Mesenchymal stem cell (in vitro differentiated cells and primary cell): ENCODE data around the gene DISC1.
A peak's percentile ranks its signal among the peaks of the same experiment; 100 is the strongest.

Experiments used
- DNase-seq: peaks from one replicate; pipeline ENCODE4 v3.0.0-alpha.2; 2013
- H2AFZ ChIP-seq: one replicate; pipeline ENCODE4 v1.6.1; 2013; ENCODE audit warnings: low read depth, mild to moderate bottlenecking, control low read depth, inconsistent platforms, low read length, moderate library complexity
- H2AK5ac ChIP-seq: 2 replicates; pipeline ENCODE4 v1.6.1; 2013; ENCODE audit warnings: low read length, moderate library complexity, mild to moderate bottlenecking, inconsistent platforms; ENCODE audit not compliant: severe bottlenecking
- H2BK120ac ChIP-seq: one replicate; pipeline ENCODE4 v1.6.1; 2013; ENCODE audit warnings: low read depth, mild to moderate bottlenecking, inconsistent platforms, low read length, moderate library complexity
- H2BK12ac ChIP-seq, 2 experiments: one replicate each; pipeline ENCODE4 v1.6.1; 2013; ENCODE audit warnings: inconsistent platforms in 2 of 2, low read length in 2 of 2, mild to moderate bottlenecking in 2 of 2, moderate library complexity in 2 of 2, control low read depth in 1 of 2
- H2BK15ac ChIP-seq: one replicate; pipeline ENCODE4 v1.6.1; 2013; ENCODE audit warnings: mild to moderate bottlenecking, low read depth, inconsistent platforms; ENCODE audit not compliant: poor library complexity, severe bottlenecking
- H2BK5ac ChIP-seq: 2 replicates; pipeline ENCODE4 v1.6.1; 2013; ENCODE audit warnings: low read depth, mild to moderate bottlenecking, low read length, control low read depth, inconsistent platforms; ENCODE audit not compliant: poor library complexity, severe bottlenecking
- H3K14ac ChIP-seq, 2 experiments: one replicate each; pipeline ENCODE4 v1.6.1; 2013; ENCODE audit warnings: inconsistent platforms in 2 of 2, low read length in 2 of 2, control low read depth in 1 of 2, mild to moderate bottlenecking in 1 of 2, moderate library complexity in 1 of 2
- H3K18ac ChIP-seq, 2 experiments: one replicate each; pipeline ENCODE4 v1.6.1; 2013; ENCODE audit warnings: inconsistent platforms in 2 of 2, low read length in 2 of 2, control low read depth in 1 of 2, low read depth in 1 of 2, mild to moderate bottlenecking in 1 of 2
- H3K23ac ChIP-seq, 2 experiments: one replicate each; pipeline ENCODE4 v1.6.1; 2013; ENCODE audit warnings: inconsistent platforms in 2 of 2, low read length in 2 of 2, mild to moderate bottlenecking in 2 of 2, moderate library complexity in 2 of 2, control low read depth in 1 of 2
- H3K27ac ChIP-seq: 2 replicates; pipeline ENCODE4 v1.5.1; 2013; ENCODE audit warnings: mild to moderate bottlenecking, moderate library complexity, low read length, control low read depth, inconsistent platforms; ENCODE audit not compliant: poor library complexity, severe bottlenecking
- H3K27me3 ChIP-seq, 2 experiments: 2 replicates each; pipeline versions ENCODE4 v1.6.1 to v1.7.0; 2013; ENCODE audit warnings: low read length in 2 of 2, mild to moderate bottlenecking in 2 of 2, moderate library complexity in 2 of 2, control low read depth in 1 of 2, inconsistent platforms in 1 of 2; ENCODE audit not compliant: control insufficient read depth in 1 of 2, insufficient read depth in 1 of 2
- H3K36me3 ChIP-seq, 2 experiments: 2 replicates each; pipeline versions ENCODE4 v1.6.1 to v1.7.0; 2013; ENCODE audit warnings: low read length in 2 of 2, control low read depth in 1 of 2, inconsistent platforms in 1 of 2, low read depth in 1 of 2, mild to moderate bottlenecking in 1 of 2; ENCODE audit not compliant: insufficient read depth in 2 of 2, control insufficient read depth in 1 of 2
- H3K4ac ChIP-seq, 2 experiments: one replicate each; pipeline ENCODE4 v1.6.1; 2013; ENCODE audit warnings: inconsistent platforms in 2 of 2, low read length in 2 of 2, mild to moderate bottlenecking in 2 of 2, moderate library complexity in 2 of 2, control low read depth in 1 of 2, low read depth in 1 of 2
- H3K4me1 ChIP-seq: 2 replicates; pipeline ENCODE4 v1.6.1; 2013; ENCODE audit warnings: low read depth, low read length, control low read depth; ENCODE audit not compliant: control insufficient read depth, insufficient read depth
- H3K4me2 ChIP-seq: 2 replicates; pipeline ENCODE4 v1.6.1; 2013; ENCODE audit warnings: low read length, mild to moderate bottlenecking, inconsistent platforms; ENCODE audit not compliant: poor library complexity, severe bottlenecking
- H3K4me3 ChIP-seq, 2 experiments: 2 replicates each; pipeline versions ENCODE4 v1.5.1 to v1.7.0; 2013; ENCODE audit warnings: low read length in 2 of 2, mild to moderate bottlenecking in 2 of 2, control low read depth in 1 of 2, low read depth in 1 of 2; ENCODE audit not compliant: insufficient read depth in 1 of 2
- H3K79me1 ChIP-seq: replicated peaks from 2 replicates; pipeline ENCODE4 v1.6.1; 2013; ENCODE audit warnings: mild to moderate bottlenecking, control low read depth, low read length, inconsistent platforms; ENCODE audit not compliant: poor library complexity, severe bottlenecking
- H3K9ac ChIP-seq: 2 replicates; pipeline ENCODE4 v1.7.0; 2013; ENCODE audit warnings: mild to moderate bottlenecking, low read length, moderate library complexity
- H3K9me3 ChIP-seq: 2 replicates; pipeline ENCODE4 v1.7.0; 2013; ENCODE audit warnings: mild to moderate bottlenecking, low read length; ENCODE audit not compliant: control insufficient read depth
- H4K8ac ChIP-seq: one replicate; pipeline ENCODE4 v1.6.1; 2013; ENCODE audit warnings: inconsistent platforms, mild to moderate bottlenecking, low read length, moderate library complexity
- H4K91ac ChIP-seq: one replicate; pipeline ENCODE4 v1.6.1; 2013; ENCODE audit warnings: mild to moderate bottlenecking, low read length, inconsistent platforms
- WGBS: methylation state at CpG from one replicate; pipeline ENCODE4 v1.1.7; 2013; ENCODE audit warnings: mixed read lengths; 5-methylcytosine and 5-hydroxymethylcytosine counted together

Gene DISC1

GRCh38 chr1:231679109-231679508 is 52.5 kb downstream of the DISC1 start:
- WGBS, result 85% methylated on average over 2 of the region's 2 CpGs
- H2BK15ac ChIP-seq, result peak overlapping the region; percentile 60
- peak overlapping the region; percentile 22 for H4K91ac ChIP-seq
- H2BK12ac ChIP-seq, result peak overlapping the region; percentile 2 to 51
- H2AK5ac ChIP-seq, result no peak overlapping the region
- DNase-seq, result peak; percentile 48
- H3K79me1 ChIP-seq, result peaks cover 34% of the 10 kb centered on the region
- H3K27me3 ChIP-seq, result no peaks in the 10 kb centered on the region
- peak overlapping the region; percentile 75 to 95 for H3K4ac ChIP-seq
- no peaks in the 10 kb centered on the region for H3K9me3 ChIP-seq
- H3K23ac ChIP-seq, result no peak overlapping the region
- peak overlapping the region; percentile 56 to 88 for H3K18ac ChIP-seq
- no peak overlapping the region for H3K14ac ChIP-seq
- no peak overlapping the region for H2BK120ac ChIP-seq
- H3K36me3 ChIP-seq, result no peaks in the 10 kb centered on the region
- no peak overlapping the region for H3K4me2 ChIP-seq
- no peak overlapping the region for H3K4me3 ChIP-seq
- H3K27ac ChIP-seq, result no peak overlapping the region
- H2AFZ ChIP-seq, result no peak overlapping the region
- H4K8ac ChIP-seq, result peak overlapping the region; percentile 62
- no peak overlapping the region for H2BK5ac ChIP-seq
- peaks cover 13% of the 10 kb centered on the region for H3K4me1 ChIP-seq
- no peak overlapping the region for H3K9ac ChIP-seq

DNA sequence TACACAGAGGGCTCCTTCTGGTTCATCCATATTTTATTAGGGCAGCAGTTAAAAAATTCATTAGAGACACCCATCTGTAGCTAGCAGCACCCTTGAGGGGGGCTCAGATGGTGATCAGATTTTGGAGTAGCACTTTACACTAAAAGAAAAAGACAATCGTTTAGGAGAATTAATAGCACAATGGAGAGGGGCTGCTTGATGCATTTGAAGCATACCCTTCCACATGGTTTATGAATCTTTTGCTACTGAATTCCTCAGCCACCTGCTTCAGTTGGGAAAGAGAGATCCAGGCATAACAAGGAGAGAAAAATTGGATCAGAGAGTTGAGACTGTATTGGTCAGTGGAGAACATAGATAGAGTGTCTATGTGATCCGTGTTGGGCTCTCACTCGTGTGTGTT is 54.4 kb downstream of the DISC1 start:
- Histone ChIP-seq H3K9ac (no peak overlapping the region), H4K91ac (no peak overlapping the region), H2BK5ac (no peak overlapping the region), H2BK12ac (peak overlapping the region; percentile 24 to 28), H3K4me2 (no peak overlapping the region), H3K4me1 (peaks cover 17% of the 10 kb centered on the region), H3K27ac (no peak overlapping the region), H3K4ac (no peak overlapping the region), H3K4me3 (no peak overlapping the region), H2BK15ac (no peak overlapping the region), H3K27me3 (no peaks in the 10 kb centered on the region), H3K36me3 (peaks cover 0 to 2% of the 10 kb centered on the region in 2 experiments), H2BK120ac (no peak overlapping the region), H4K8ac (no peak overlapping the region), H2AFZ (no peak overlapping the region), H3K79me1 (peaks cover 25% of the 10 kb centered on the region), H3K23ac (no peak overlapping the region), H3K14ac (no peak overlapping the region), H3K18ac (peak overlapping the region in 1 of 2 experiments; percentile 2), H3K9me3 (no peaks in the 10 kb centered on the region), H2AK5ac (no peak overlapping the region)
- no peak for DNase-seq
- WGBS, result 93% methylated on average over 3 of the region's 3 CpGs

DNA sequence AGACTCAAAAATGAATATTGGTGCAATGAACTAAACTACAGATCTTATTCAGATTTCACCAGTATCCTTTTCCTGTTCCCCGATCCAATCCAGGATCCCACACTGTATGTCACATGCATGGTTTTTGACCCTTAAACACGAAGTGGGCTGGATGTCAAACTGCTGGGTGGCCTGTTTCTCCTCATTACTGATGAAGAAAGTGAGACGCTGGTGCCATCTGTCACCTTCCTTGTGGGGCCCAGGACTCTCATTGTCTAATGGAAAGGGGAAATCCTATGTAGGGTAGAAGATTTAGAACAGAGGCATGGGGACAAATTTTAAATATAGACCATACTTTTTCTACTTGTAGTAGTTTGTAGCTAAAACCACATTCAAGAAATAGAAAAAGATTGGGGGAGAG is 56.2 kb downstream of the DISC1 start:
- no peak for DNase-seq
- no peak overlapping the region for H3K9ac ChIP-seq
- H4K8ac ChIP-seq, result no peak overlapping the region
- H2BK5ac ChIP-seq, result no peak overlapping the region
- no peak overlapping the region for H2AK5ac ChIP-seq
- H4K91ac ChIP-seq, result peak overlapping the region; percentile 36
- peak overlapping the region in 1 of 2 experiments; percentile 10 for H2BK12ac ChIP-seq
- 48% methylated on average over 3 of the region's 3 CpGs for WGBS
- no peaks in the 10 kb centered on the region for H3K27me3 ChIP-seq
- no peak overlapping the region for H2BK120ac ChIP-seq
- H3K79me1 ChIP-seq, result peaks cover 31% of the 10 kb centered on the region
- no peak overlapping the region for H2BK15ac ChIP-seq
- no peak overlapping the region for H3K4me2 ChIP-seq
- no peak overlapping the region for H3K27ac ChIP-seq
- peaks cover 13% of the 10 kb centered on the region for H3K4me1 ChIP-seq
- H3K9me3 ChIP-seq, result no peaks in the 10 kb centered on the region
- H2AFZ ChIP-seq, result no peak overlapping the region
- no peak overlapping the region for H3K14ac ChIP-seq
- H3K4ac ChIP-seq, result no peak overlapping the region
- no peak overlapping the region for H3K4me3 ChIP-seq
- H3K23ac ChIP-seq, result no peak overlapping the region
- H3K18ac ChIP-seq, result no peak overlapping the region
- H3K36me3 ChIP-seq, result peaks cover 0 to 7% of the 10 kb centered on the region in 2 experiments

GRCh38 chr1:231683439-231684165 is 57.0 kb downstream of the DISC1 start:
- H3K36me3 ChIP-seq, result peaks cover 0 to 7% of the 10 kb centered on the region in 2 experiments
- peak overlapping the region; percentile 14 for H2AK5ac ChIP-seq
- peaks cover 10% of the 10 kb centered on the region for H3K4me1 ChIP-seq
- H3K9ac ChIP-seq, result no peak overlapping the region
- peak overlapping the region; percentile 10 to 42 for H3K4ac ChIP-seq
- H2BK120ac ChIP-seq, result peak overlapping the region; percentile 37
- H3K79me1 ChIP-seq, result peaks cover 31% of the 10 kb centered on the region
- peak overlapping the region; percentile 85 for H4K91ac ChIP-seq
- no peaks in the 10 kb centered on the region for H3K9me3 ChIP-seq
- peak overlapping the region; percentile 60 for H2BK15ac ChIP-seq
- H2AFZ ChIP-seq, result no peak overlapping the region
- peak overlapping the region in 1 of 2 experiments; percentile 17 for H3K23ac ChIP-seq
- DNase-seq, result peak; percentile 65
- H3K18ac ChIP-seq, result peak overlapping the region; percentile 37 to 67
- no peak overlapping the region for H2BK5ac ChIP-seq
- peak overlapping the region; percentile 59 for H3K27ac ChIP-seq
- peak overlapping the region; percentile 11 to 98 for H2BK12ac ChIP-seq
- no peak overlapping the region for H3K4me2 ChIP-seq
- 81% methylated on average over 7 of the region's 7 CpGs for WGBS
- peak overlapping the region in 1 of 2 experiments; percentile 8 for H3K14ac ChIP-seq
- no peaks in the 10 kb centered on the region for H3K27me3 ChIP-seq
- peak overlapping the region; percentile 47 for H4K8ac ChIP-seq
- no peak overlapping the region for H3K4me3 ChIP-seq
